ENCODE measurements around the gene H1-8.

Gene H1-8

DNA sequence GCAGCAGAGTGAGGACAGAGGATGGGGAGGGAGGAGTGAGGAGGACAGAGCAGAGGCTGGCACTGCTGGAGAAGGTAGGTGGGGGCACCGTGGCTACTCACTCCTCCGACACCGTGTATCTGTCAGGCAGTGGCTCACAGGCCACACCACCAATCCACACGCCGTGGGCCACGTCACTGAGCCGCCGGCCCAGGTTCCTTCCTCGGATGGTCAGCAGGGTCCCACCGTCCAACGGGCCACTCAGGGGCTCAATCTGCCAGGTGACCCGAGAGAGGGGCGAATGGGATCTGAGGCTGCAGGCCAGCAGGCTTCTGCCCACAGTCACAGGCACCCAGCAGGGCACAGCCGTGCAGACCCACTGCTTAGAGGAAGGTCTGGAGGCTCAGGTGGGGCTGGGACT, 30.5 kb downstream of the H1-8 start:
- DNase-seq (ENCODE audit: low spot score), result no peak

GRCh38 chr3:129574206-129574605, 31.2 kb downstream of the H1-8 start:
- no peak for DNase-seq (ENCODE audit: low spot score)

DNA sequence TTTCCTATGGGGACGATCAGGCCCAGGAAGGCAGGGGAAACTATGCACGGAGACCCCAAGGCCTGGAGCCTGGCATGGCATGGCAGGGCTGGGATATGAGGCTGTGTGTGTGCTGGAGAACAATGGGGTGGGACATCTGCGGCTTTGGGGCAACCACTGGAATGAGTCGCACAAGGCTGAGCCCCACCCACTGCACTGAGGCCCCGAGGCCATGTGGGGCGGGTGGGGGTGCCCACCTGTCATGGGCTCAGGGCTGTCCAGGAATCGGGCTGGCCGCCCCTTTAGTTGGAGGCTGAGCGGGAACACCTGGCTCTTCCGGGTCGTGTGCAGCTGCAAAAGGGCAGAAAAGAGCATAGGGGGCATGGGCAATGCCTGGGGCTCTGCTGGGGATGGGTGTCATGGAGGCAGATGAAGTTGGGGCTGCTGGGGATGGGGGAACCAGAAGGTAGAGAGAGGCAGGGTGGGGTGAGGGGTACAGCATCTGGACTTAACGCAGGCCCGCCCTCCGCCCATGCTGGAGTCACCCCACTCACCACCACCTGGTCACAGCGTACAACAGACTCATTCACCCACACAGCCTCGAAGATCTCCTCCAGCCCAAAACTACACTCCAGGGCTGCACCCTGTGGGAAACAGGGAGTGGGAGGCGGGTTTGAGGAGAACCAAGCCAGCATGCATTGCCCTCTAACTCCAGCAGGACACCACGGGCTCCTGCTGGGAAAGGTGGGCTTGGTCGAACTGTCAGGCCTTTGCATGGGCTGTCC, 32.4 kb downstream of the H1-8 start:
- DNase-seq (ENCODE audit: low spot score), result no peak

- peak; percentile 35 for DNase-seq (ENCODE audit: low spot score)
Measured at GRCh38 chr3:129575997-129576384, 33.0 kb downstream of the H1-8 start.

GRCh38 chr3:129576514-129577352, 33.8 kb downstream of the H1-8 start:
- DNase-seq (ENCODE audit: low spot score), result peak; percentile 90

- no peak for DNase-seq (ENCODE audit: low spot score)
Measured at GRCh38 chr3:129577366-129577765, 34.4 kb downstream of the H1-8 start.

DNA sequence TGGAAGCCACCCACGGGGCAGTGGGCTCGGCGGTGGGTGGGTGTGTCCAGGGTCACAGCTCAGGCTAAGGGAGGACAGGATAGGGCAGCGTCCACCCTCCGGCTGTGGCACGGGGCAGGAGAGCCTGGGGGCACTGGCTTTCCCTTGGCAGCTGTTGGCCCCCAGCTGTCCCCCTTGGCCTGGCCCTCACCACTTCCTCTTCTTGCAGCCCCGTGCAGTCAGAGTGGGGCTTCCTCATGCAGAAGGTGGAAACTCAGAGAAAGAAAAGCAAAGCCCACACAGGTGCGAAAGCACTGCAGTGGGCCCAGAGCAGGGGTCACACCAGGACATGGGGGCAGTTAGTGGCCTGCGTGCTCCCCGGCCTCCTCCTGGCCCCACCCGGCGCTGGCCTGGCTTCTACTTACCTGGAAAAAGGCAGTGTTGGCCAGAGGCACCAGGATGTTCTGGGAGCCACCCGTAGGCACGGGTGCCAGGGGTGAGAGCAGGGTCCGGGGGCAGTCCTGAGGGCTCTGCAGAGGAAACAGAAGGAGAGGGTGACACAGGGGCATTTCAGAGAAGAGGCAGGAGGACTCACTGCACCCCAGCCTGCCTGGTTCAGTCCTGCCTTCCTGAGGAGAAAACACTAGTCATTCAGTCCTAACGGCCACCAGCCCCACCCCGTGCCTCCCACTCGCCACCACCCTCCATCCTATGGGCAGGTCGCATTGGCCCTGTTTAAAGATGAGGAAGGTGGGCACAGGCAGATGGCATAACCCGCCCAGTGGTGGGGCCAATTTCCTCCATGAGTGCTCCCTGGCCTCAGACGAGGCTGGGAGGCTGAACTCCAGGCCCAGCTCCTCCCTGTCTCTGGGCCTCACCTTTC, 35.2 kb downstream of the H1-8 start:
- peak; percentile 76 for DNase-seq (ENCODE audit: low spot score)

GRCh38 chr3:129579991-129580390, 37.0 kb downstream of the H1-8 start:
- DNase-seq (ENCODE audit: low spot score), result no peak

GRCh38 chr3:129581623-129582022, 38.6 kb downstream of the H1-8 start:
- DNase-seq (ENCODE audit: low spot score), result no peak

- no peak for DNase-seq (ENCODE audit: low spot score)
Measured at GRCh38 chr3:129582799-129583198, 39.8 kb downstream of the H1-8 start.

DNA sequence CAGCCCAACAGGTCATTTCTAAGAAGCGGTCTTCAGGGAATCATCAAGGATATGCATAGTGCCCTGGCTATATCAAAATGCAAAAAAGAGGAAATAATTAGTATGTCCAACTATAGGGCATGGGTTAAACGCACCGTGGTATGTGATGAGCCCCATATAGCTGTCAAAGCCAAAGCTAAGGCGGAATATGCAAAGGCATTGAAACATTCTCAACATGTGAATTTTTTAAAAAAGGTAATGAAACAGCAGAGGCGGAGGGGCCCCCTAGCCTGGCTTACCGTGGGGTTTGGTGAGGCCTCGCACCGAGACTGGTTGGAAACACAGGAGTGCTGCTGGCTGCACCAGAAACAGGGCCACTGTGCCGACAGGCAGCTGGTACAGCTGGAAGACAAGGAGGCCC, 40.3 kb downstream of the H1-8 start:
- DNase-seq (ENCODE audit: low spot score), result peak; percentile 67

DNA sequence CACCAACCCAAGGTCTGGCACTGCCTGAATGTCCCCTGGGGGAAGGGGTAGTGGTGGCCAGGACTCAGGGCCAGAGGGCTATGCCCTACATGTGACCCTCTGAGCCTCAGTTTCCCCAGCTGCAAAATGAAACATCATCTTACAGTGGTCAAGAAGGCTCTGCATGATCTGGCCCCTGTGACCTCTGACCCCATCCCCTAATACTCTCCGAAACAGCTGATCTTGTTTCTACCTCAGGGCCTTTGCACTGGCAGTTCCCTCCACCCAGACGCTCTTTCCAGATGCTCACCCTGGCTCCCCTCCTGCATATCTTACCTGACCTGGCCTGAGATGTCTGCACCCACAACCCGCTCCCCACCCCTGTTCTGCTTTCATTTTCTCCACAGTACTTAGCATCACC, 41.7 kb downstream of the H1-8 start:
- DNase-seq (ENCODE audit: low spot score), result no peak

GRCh38 chr3:129585949-129586657, 43.1 kb downstream of the H1-8 start:
- no peak for DNase-seq (ENCODE audit: low spot score)

DNA sequence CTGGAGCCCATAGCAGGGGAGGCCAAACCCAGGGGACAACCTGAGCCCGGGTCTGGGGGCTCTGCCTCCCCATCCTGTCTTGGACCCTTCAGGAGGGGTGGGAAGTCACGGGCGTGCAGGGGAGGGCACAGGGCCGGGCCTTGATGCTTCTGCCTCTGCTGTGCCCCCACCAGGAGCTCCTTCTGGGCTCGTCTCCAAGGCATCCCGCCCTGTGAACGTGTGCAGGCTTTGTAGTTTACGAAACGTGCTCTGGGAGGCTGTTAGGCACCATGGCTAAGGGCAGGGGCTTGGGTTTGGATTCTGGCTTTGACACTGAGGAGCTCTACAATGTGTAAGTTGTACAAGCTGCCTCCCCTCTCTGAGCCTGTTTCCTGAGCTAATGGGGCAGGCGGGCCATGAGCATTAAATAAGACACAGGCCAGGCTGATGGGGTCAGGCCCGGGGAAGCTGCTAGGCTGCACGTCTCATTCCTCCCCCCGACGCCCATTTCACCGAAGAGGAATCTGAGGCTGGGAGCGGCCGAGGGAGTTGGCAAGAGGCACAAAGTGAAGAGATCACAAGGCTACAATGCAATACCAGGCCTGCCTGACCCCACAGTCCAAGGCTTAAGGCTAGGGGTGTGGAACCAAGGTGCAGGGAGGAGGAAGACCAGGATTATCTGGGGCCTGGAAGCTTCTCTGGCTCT, 43.9 kb downstream of the H1-8 start:
- no peak for DNase-seq (ENCODE audit: low spot score)

DNA sequence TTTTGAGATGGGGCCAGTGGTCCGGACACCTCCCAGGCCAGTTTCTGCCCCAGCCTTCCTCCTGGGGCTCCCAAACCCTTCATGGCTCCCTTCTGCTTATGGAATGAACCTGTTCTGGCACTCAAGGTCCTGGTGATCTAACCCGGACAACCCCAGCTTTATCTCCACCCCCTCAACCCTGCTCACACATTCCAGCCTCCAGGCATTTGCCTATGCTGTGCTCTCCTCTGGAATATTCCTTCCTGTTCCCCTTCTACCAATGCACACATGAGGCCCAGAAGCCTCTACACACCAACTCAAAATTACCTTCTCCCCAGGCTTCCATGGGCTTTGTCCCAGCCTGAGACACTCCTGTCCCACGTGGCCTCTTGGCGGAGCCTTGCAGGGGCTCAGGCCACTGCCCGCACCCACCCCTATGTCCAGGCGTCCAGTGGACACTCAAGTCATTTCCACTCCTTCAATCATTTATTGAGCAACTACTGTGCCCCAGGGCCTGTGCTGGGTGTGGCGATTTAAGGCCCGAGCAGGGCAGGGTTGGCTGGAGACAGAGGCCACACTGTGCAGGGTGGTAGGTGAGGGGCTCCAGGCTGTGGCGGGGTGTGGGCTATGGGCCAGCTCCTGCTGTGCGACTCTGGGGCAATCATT, 44.7 kb downstream of the H1-8 start:
- no peak for DNase-seq (ENCODE audit: low spot score)

DNA sequence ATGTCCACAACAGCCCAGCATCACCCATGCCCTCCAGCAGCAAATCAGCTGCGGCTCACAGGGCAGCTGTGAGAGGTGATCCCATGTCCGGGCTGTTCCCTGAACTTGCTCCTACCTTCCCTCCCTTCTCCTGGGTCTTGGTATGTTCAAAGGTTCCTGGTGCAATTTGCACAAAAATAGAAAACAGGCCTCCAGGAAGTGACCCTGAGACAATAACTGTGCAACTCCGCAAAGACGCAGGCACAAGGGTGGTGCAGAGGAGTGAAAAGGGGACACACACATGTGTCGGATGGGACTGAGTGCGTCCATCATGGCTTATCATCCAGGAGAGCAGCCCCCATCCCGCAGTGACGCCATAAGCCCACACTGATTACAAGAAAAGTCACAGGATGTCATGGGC, 47.2 kb downstream of the H1-8 start:
- DNase-seq (ENCODE audit: low spot score), result no peak

DNA sequence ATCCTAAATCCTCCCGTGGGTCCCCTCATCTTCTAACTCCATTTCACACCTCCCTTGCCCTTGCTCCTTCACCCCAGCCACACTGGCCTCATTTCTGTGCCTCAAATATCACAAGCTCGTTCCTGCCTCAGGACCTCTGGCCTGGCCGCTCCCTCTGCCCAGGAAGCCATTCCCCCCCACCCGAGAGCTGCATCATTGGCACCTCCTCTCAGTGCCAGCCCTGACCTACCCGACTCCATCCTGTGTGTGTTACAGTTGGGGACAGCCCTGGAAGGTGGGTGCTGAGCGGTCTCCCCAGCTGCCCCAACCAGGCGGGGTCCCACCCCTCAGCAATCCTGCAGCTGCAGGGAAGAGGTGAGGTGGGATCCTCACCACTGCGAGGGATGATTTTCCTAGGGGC, 49.0 kb downstream of the H1-8 start:
- DNase-seq (ENCODE audit: low spot score), result no peak

GRCh38 chr3:129592381-129593131, 49.6 kb downstream of the H1-8 start:
- peak; percentile 44 for DNase-seq (ENCODE audit: low spot score)

- DNase-seq (ENCODE audit: low spot score), result no peak
Measured at GRCh38 chr3:129593230-129593594, 50.2 kb downstream of the H1-8 start.

Data from germinal center (tissue), 1 donor.